Measurements from ENCODE around the gene KRT12. TPM values are rescaled to one million over a fixed set of nuclear protein-coding genes. Genes with fewer than 3 reads are reported as not detected.
"Not testable (repeated sequence)": the region's sequence is repeated elsewhere in the genome, so short reads cannot be mapped to it uniquely, and the experiment has no call there.

KRT12 gene
- total RNA-seq, 1 donor from 2014 or later = not detected

DNA sequence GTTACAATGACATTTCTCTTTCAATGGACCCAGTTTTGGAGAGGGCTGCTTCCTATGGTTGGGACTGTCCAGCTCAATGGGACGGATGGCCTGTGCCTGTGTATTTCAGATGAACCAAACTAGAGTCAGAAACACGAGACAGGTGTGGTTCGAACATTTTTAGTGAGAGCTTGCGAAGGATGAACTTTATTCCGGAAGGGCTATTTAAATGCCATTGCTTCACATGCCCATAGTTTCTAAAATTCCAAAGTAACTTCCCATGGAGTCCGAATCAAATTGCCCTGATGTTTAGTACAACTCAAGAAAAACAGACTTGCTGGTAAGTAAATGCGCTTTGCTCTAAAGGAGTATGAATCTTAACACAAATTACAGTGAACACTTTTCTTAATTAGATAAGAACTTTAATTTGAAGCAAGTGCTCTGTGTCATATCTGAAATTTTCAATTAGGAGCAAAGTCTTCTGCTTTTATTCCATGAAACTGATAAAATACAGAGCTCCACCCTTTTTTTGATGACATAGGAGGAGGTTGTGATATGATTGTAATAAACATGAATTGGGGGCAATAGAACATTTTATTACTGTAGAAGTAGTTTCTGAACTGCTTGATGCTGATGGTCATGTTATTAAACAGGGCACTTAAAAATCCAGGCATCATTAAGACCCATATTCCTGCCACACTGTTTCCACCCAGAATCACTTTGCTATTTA lies 16.8 kb upstream of the KRT12 start:
- no peak for DNase-seq (ENCODE audit: low read depth, low spot score)

DNA sequence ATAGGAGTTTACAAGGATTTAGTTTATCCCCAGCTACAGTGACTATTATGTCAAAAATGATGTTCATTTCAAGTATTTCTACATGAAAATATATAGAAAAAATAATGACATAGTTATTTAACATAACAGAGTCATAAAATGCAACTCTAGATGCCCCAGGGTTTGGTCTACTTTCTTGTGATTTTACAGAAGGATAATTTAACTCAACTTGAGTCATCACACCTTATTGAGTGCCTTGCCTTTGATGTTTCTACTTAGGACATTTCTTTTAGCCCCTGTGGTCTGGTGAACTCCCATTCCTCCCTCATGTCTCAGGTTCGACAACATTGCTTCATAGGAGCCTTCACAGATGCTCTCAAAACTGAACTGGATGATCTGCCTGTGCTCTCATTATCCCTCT lies 16.0 kb upstream of the KRT12 start:
- no peak for DNase-seq (ENCODE audit: low read depth, low spot score)

GRCh38 chr17:40879026-40879425 lies 12.0 kb upstream of the KRT12 start:
- no peak for DNase-seq (ENCODE audit: low read depth, low spot score)

DNA sequence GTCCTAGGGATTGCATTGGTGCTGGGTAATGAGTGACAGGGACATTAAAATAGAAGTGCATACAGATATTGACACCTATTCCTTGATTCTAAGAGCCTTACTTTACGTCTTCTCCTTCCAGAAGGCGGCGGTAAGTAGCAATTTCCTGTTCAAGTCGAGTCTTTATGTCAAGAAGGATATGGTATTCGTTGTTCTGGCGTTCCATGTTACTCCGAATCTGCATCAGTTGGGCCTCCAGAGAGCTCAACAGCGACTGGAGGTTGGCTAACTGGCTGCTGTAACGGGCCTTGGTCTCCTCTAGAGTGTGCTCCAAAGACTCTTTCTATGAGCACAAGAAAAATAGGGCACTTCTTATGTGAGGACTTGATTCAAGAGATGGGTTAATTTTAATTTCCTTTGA lies 11.0 kb upstream of the KRT12 start:
- no peak for DNase-seq (ENCODE audit: low read depth, low spot score)

DNA sequence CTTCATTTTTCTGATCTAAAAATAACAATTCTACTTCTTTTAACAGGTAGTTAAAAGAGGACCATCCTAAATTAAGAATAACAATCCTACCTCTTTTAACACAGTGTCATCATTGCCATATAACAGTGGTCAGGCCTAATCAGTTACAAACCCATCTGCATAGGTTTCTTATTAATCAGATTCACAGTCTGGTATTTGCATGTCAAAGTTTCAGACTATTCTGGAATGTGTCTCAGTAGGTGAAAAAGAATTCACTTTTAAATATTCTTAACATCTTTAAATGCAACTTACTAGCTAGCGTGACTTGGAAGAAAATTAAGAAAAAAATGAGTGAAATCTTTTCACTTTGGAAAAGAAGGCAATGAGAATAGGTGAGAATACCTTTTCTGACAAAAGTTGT lies 6.8 kb upstream of the KRT12 start:
- no peak for DNase-seq (ENCODE audit: low read depth, low spot score)

DNA sequence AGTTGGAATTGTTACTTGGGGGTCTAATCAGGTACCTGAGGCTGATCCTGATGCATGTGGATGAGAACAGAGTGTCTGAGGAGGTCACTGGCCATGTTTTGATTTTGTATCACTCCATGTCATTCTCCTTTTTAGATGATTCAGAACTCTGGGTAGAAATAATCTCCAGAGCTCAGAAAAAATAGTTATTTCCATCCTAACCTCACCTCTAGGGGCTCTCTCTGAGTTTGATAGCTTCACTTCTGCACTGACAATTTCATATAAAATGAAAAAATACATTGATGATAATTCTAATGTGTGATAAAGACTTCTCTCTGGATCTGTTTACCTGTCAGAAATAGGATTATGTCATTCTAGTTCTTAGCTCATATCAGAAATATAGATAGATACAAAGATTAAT lies 6.2 kb upstream of the KRT12 start:
- no peak for DNase-seq (ENCODE audit: low read depth, low spot score)

- no peak for DNase-seq (ENCODE audit: low read depth, low spot score)
Measured at GRCh38 chr17:40872416-40872815, 5.4 kb upstream of the KRT12 start.

DNA sequence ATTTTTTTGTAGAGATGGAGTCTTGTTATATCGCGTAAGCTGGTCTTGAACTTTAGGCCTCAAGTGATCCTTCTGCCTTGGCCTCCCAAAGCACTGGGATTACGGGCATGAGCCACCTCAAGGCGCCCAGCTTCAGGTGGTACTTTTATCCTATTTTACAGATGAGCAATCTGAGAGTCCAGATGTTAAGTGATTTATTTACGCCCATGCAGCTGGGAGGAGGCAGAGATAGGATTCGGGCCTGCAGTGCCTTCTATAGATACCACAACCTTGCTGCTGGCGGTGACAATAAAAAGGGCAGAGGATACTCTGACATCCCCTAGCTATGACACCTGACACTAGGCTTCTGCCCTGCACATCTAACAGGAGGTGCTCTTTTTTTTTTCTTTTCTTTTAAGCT lies 4.3 kb upstream of the KRT12 start:
- no peak for DNase-seq (ENCODE audit: low read depth, low spot score)

- no peak for DNase-seq (ENCODE audit: low read depth, low spot score)
Measured at GRCh38 chr17:40870136-40870535, 3.1 kb upstream of the KRT12 start.

- DNase-seq (ENCODE audit: low read depth, low spot score) = no peak
Measured at GRCh38 chr17:40864661-40865390, 2.2 kb downstream of the KRT12 start.

- no peak for DNase-seq (ENCODE audit: low read depth, low spot score)
Measured at GRCh38 chr17:40862985-40863733, 3.9 kb downstream of the KRT12 start.

DNA sequence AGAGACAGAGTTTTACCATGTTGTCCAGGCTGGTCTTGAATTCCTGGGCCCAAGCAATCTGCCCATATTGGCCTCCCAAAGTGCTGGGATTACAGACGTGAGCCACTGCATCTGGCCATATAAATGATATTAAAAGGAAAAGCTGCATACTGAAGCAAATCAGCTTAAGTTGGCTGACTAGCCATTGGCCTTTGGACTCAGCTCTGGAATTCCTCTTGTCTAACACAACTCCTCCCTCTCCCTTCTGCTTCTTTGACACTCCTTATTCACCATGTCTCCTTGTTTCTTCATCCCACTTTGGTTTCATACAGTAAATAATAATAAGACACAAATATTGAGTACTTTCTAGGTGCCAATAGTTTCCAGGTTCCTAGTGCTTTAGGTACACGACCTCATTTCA lies 7.5 kb downstream of the KRT12 start:
- DNase-seq (ENCODE audit: low read depth, low spot score) = no peak

GRCh38 chr17:40858667-40859066 lies 8.4 kb downstream of the KRT12 start:
- not testable (repeated sequence) for DNase-seq (ENCODE audit: low read depth, low spot score)

GRCh38 chr17:40857535-40857934 lies 9.5 kb downstream of the KRT12 start:
- no peak for DNase-seq (ENCODE audit: low read depth, low spot score)

DNA sequence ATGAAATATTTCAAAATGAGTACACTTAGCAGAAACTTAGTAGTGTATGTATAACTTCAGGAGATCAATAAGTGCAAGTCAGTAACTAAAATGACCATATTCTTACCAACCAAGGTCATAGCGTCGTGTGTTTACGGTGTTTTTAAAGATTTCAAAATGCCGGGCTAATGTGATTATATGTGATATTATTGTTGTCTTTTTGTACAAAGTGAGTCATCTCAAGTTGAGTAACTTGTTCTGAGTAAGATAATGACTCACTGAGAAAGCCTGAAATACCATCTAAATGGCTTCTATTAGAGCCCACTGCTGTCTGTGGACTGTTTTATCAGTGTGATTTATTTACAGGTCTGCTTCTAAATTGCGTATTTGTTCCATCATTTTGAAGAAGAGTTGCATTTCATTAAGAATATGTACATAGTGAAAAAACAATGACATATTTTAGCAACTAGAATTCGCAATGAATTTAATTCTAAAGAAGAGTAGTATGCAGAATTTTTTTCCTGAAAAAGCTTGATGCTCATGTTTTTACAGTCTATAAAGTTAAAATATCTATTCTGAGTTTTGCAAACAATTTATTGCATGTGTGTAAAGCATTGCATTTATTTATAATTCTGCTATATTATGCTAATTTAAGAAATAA lies 12.7 kb downstream of the KRT12 start:
- peak; percentile 5 for DNase-seq (ENCODE audit: low read depth, low spot score)

- DNase-seq (ENCODE audit: low read depth, low spot score) = no peak
Measured at GRCh38 chr17:40852364-40852763, 14.7 kb downstream of the KRT12 start.

DNA sequence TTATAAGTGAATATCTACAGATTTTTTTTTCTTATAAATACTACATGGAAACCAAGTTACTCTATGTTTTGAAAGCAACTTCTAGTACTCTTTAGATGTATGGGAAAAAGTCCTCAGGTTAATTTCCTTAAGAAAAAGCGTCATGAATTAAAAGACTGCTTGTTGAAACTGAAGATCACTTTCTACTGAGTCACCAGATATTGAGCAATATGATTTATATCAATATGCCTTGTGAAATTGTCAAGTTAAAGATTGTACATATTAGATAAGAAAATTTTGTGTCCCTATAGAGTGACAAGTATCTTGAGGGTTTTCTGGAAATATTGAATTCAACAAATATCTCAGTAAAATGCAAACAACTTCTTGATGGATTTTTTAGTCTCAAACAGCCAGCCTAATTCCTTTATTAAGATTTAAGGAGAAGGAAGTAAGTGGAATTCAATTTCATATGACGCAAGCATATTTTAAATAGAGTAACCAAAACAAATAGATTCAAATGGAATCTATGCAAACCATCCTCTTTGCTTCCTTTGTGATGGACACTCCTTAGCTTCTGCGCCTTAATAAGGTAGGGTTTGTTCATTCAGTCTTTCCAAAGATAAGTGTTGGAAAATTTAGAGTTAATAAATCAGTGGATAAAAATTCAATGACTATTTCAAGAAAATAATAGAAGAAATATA lies 16.6 kb downstream of the KRT12 start:
- no peak for DNase-seq (ENCODE audit: low read depth, low spot score)

- no peak for DNase-seq (ENCODE audit: low read depth, low spot score)
Measured at GRCh38 chr17:40849723-40850122, 17.3 kb downstream of the KRT12 start.

- no peak for DNase-seq (ENCODE audit: low read depth, low spot score)
Measured at GRCh38 chr17:40848583-40849235, 18.3 kb downstream of the KRT12 start.

GRCh38 chr17:40846515-40847144 lies 20.4 kb downstream of the KRT12 start:
- no peak for DNase-seq (ENCODE audit: low read depth, low spot score)
